ENCODE results near the gene CALHM3. TPM values are rescaled to one million over a fixed set of nuclear protein-coding genes. Genes with fewer than 3 reads are reported as not detected.

The CALHM3 gene
- total and polyA plus RNA-seq, 2 of the 13 experiments (the other 11 are each of a cell fraction or from before 2014, with no cell fraction given) = not detected

DNA sequence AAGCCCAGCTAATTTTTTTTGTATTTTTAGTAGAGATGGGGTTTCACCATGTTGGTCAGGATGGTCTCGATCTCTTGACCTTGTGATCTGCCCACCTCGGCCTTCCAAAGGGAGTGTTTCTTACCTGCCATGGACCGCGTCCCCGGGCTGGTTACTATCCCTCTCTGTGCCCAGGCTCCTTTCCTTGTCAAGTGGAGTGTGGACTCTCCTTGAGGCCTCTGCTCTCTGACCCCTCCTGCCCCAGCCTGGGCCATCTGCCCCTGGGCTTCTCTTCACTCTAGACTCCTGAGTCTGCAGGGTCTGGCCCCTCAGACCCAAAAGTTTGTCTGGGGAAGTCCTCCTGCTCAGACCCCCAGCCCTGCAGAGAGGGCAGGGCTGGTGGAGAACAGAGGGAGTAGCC is 35.2 kb upstream of the CALHM3 start:
- Histone ChIP-seq H3K9ac (ENCODE audit: insufficient read depth, low read depth, low read length) (no peak overlapping the region), H3K9me3 (ENCODE audit: low read length) (no peaks in the 10 kb centered on the region), H3K79me2 (ENCODE audit: insufficient read depth, low read length) (no peaks in the 10 kb centered on the region), H3K4me3 (replicated peaks in 1 of 3; ENCODE audit: insufficient read depth in 1 of 3, low read depth in 2 of 3, low read length in 3 of 3) (no peak overlapping the region), H3K4me2 (ENCODE audit: low read depth, low read length) (no peak overlapping the region; the same call in 1 of the 2 replicates), H2AFZ (ENCODE audit: low read length) (no peak overlapping the region), H3K27me3 (ENCODE audit: control insufficient read depth in 1 of 2, insufficient read depth in 2 of 2, low read length in 2 of 2) (peaks cover 0 to 22% of the 10 kb centered on the region in 2 experiments; a peak in 3 of 5 replicates), H3K36me3 (replicated peaks in 1 of 2; ENCODE audit: control insufficient read depth in 1 of 2, insufficient read depth in 2 of 2, low read length in 2 of 2) (no peaks in the 10 kb centered on the region), H3K4me1 (ENCODE audit: insufficient read depth, low read length) (peaks cover 47% of the 10 kb centered on the region), H4K20me1 (ENCODE audit: insufficient read depth, low read length) (no peaks in the 10 kb centered on the region), H3K27ac (ENCODE audit: extremely low read length, insufficient read depth, low read length) (no peak overlapping the region)
- CTCF ChIA-PET (ENCODE audit: low intra/inter-chr PET ratio, low total read pairs) = no interaction called here
- no peak for DNase-seq (ENCODE audit: low spot score)
- WGBS (ENCODE audit: low lambda C conversion rate) = 40% methylated on average over 5 of the region's 5 CpGs
- peak; percentile 56; the same call in 1 of the 2 replicates for TF ChIP-seq ZNF768 (CRISPR knock-in tag; IDR thresholded peaks at IDR 0.05)
- TF ChIP-seq, protein P1, sequence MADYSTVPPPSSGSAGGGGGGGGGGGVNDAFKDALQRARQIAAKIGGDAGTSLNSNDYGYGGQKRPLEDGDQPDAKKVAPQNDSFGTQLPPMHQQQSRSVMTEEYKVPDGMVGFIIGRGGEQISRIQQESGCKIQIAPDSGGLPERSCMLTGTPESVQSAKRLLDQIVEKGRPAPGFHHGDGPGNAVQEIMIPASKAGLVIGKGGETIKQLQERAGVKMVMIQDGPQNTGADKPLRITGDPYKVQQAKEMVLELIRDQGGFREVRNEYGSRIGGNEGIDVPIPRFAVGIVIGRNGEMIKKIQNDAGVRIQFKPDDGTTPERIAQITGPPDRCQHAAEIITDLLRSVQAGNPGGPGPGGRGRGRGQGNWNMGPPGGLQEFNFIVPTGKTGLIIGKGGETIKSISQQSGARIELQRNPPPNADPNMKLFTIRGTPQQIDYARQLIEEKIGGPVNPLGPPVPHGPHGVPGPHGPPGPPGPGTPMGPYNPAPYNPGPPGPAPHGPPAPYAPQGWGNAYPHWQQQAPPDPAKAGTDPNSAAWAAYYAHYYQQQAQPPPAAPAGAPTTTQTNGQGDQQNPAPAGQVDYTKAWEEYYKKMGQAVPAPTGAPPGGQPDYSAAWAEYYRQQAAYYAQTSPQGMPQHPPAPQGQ (CRISPR knock-in tag; IDR thresholded peaks at IDR 0.05; ENCODE audit: borderline replicate concordance) = no peak
- FAIRE-seq = no peak
- POLR2A ChIA-PET = no interaction called here
- ATAC-seq = no peak
- intact Hi-C loops (cut with micrococcal nuclease; ENCODE audit: unreplicated experiment) (loop anchor here (5.0 kb wide), 1 partner anchor 63 kb away; no protein-coding TSS in a partner anchor), in situ Hi-C loops (cut with HindIII; ENCODE audit: extremely low pct_ligation_motif_present, low pct_unique_long_range_greater_than_20kb) (loop anchor here (5.0 kb wide), 1 partner anchor 63 kb away; no protein-coding TSS in a partner anchor)
- BruUV-seq (replicated peaks) = no TSS peak

GRCh38 chr10:103513380-103514060 is 34.5 kb upstream of the CALHM3 start:
- Histone ChIP-seq H3K9ac (ENCODE audit: insufficient read depth, low read depth, low read length) (no peak overlapping the region), H3K4me2 (ENCODE audit: low read depth, low read length) (peak overlapping the region; percentile 75), H3K79me2 (ENCODE audit: insufficient read depth, low read length) (no peaks in the 10 kb centered on the region), H3K27me3 (ENCODE audit: control insufficient read depth in 1 of 2, insufficient read depth in 2 of 2, low read length in 2 of 2) (peaks cover 0 to 25% of the 10 kb centered on the region in 2 experiments; a peak in 3 of 5 replicates), H3K9me3 (ENCODE audit: low read length) (no peaks in the 10 kb centered on the region), H3K4me3 (replicated peaks in 1 of 3; ENCODE audit: insufficient read depth in 1 of 3, low read depth in 2 of 3, low read length in 3 of 3) (peak overlapping the region in 2 of 3 experiments; percentile 24 to 51; a peak in 1 of 6 replicates), H3K36me3 (replicated peaks in 1 of 2; ENCODE audit: control insufficient read depth in 1 of 2, insufficient read depth in 2 of 2, low read length in 2 of 2) (no peaks in the 10 kb centered on the region), H3K4me1 (ENCODE audit: insufficient read depth, low read length) (peaks cover 47% of the 10 kb centered on the region), H3K27ac (ENCODE audit: extremely low read length, insufficient read depth, low read length) (no peak overlapping the region), H4K20me1 (ENCODE audit: insufficient read depth, low read length) (no peaks in the 10 kb centered on the region), H2AFZ (ENCODE audit: low read length) (no peak overlapping the region)
- in situ Hi-C loops (cut with HindIII; ENCODE audit: extremely low pct_ligation_motif_present, low pct_unique_long_range_greater_than_20kb) = loop anchor here (5.0 kb wide), 1 partner anchor 64 kb away; no protein-coding TSS in a partner anchor
- no peak for TF ChIP-seq ZNF124 (CRISPR knock-in tag; IDR thresholded peaks at IDR 0.05)
- TF ChIP-seq MTA3 (CRISPR knock-in tag; IDR thresholded peaks at IDR 0.05) = no peak
- TF ChIP-seq ZMYM2 (CRISPR knock-in tag; IDR thresholded peaks at IDR 0.05) = no peak
- no peak for DNase-seq (ENCODE audit: low spot score)
- intact Hi-C loops (cut with micrococcal nuclease; ENCODE audit: unreplicated experiment) = loop anchor here (5.0 kb wide), 1 partner anchor 64 kb away; no protein-coding TSS in a partner anchor
- POLR2A ChIA-PET = interaction anchor here (1.5 kb wide), 1 partner anchor 29 kb away, joined by 3 read pairs; no protein-coding TSS in a partner anchor
- WGBS (ENCODE audit: low lambda C conversion rate) = 86% methylated on average over 4 of the region's 8 CpGs
- CTCF ChIA-PET (ENCODE audit: low intra/inter-chr PET ratio, low total read pairs) = no interaction called here
- no TSS peak for BruUV-seq (replicated peaks)
- peak; percentile 35 for ATAC-seq
- FAIRE-seq = no peak
